Muscle layer of colon (tissue), 2 donors: Measurements from ENCODE around the gene GPC6.

ENCODE experiments used
- H3K27ac ChIP-seq: one replicate; pipeline ENCODE4 v1.7.0; 2013; ENCODE audit warnings: low read depth, mild to moderate bottlenecking, low read length, moderate library complexity
- H3K27me3 ChIP-seq, 2 donors: one replicate each; pipeline ENCODE4 v1.7.0; 2013; ENCODE audit warnings: low read length in 2 of 2, mild to moderate bottlenecking in 2 of 2; ENCODE audit not compliant: insufficient read depth in 2 of 2, control insufficient read depth in 1 of 2
- H3K36me3 ChIP-seq: one replicate; pipeline ENCODE4 v1.7.0; 2013; ENCODE audit warnings: mild to moderate bottlenecking, low read length; ENCODE audit not compliant: insufficient read depth
- H3K4me1 ChIP-seq: one replicate; pipeline ENCODE4 v1.7.0; 2013; ENCODE audit warnings: mild to moderate bottlenecking, low read length; ENCODE audit not compliant: insufficient read depth
- H3K4me3 ChIP-seq, 2 donors: one replicate each; pipeline ENCODE4 v1.7.0; 2013; ENCODE audit warnings: low read length in 2 of 2, low read depth in 1 of 2, mild to moderate bottlenecking in 1 of 2, moderate library complexity in 1 of 2
- H3K9ac ChIP-seq: one replicate; pipeline ENCODE4 v1.7.0; 2013; ENCODE audit warnings: low read length
- H3K9me3 ChIP-seq: one replicate; pipeline ENCODE4 v1.7.0; 2013; ENCODE audit warnings: mild to moderate bottlenecking, low read length
- donor health status: abdominal sarcoma.
- donor health status: Adenocarcinoma of cecum.

GPC6 gene

DNA sequence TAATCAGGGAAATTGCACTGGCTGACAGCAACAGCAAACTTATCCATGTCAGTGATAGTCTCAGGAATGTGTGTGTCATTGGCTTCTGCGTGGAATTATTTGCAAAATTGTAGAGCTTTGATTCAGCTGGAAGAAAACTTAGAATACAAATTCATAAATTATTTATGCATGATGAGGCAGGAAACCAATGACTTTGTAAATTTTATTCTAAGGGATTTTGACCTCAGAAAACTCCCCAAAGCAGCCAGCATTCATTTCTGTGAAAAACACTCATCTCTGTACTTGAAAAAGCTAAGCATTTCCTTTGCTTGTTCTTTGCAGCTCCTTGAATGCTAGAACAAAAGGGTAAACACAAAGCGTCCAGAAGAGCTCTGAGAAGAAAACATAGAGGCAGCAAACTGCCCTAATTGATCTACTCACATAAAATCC, 1090.5 kb downstream of the GPC6 start:
- no peaks in the 10 kb centered on the region for H3K27me3 ChIP-seq
- no peak overlapping the region for H3K27ac ChIP-seq
- H3K9ac ChIP-seq = no peak overlapping the region

DNA sequence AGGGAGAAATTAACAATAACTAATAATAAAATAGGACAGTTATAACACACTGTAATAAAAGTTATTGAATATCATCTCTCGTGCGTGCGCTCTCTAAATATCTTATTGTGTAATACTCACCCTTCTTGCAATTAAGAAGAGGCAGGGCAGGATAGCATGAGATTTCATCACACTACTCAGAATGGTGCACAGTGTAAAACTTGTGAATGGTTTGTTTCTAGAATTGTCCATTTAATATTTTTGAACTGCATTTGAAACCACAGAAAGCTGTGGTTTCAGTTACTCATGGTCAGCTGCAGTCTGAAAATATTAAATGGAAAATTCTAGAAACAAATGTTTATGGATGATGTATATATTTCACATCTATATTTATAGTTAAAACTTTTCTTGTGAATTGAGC, 1091.8 kb downstream of the GPC6 start:
- H3K4me1 ChIP-seq = no peaks in the 10 kb centered on the region
- no peak overlapping the region for H3K9ac ChIP-seq
- no peaks in the 10 kb centered on the region for H3K27me3 ChIP-seq
- no peaks in the 10 kb centered on the region for H3K9me3 ChIP-seq
- H3K27ac ChIP-seq = no peak overlapping the region
- no peak overlapping the region for H3K4me3 ChIP-seq
- no peaks in the 10 kb centered on the region for H3K36me3 ChIP-seq

More for the DNA sequence above, 1090.5 kb downstream of the GPC6 start:
- H3K9me3 ChIP-seq = no peaks in the 10 kb centered on the region
- no peaks in the 10 kb centered on the region for H3K36me3 ChIP-seq
- H3K4me3 ChIP-seq = no peak overlapping the region
- no peaks in the 10 kb centered on the region for H3K4me1 ChIP-seq

DNA sequence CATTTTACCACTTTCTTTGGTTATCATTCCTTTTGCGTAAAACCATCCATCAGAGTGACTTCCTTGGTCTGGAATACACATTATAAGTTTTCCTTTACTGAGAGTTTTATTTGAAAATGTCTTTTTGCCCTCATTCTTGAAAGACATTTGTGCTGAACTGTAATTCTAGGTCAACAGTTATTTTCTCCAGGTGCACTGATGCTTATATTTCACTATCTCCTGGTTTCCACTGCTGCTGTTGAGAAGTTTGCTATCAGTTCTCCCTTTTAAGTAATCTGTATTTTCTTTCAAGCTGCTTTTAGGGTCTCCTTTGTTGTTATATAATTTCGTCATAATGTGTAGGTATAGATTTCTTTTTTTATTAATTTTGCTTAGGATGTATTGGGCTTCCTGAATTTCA, 1092.9 kb downstream of the GPC6 start:
- no peaks in the 10 kb centered on the region for H3K9me3 ChIP-seq
- H3K9ac ChIP-seq = no peak overlapping the region
- no peak overlapping the region for H3K4me3 ChIP-seq
- H3K4me1 ChIP-seq = no peaks in the 10 kb centered on the region
- H3K27ac ChIP-seq = no peak overlapping the region
- no peaks in the 10 kb centered on the region for H3K36me3 ChIP-seq
- H3K27me3 ChIP-seq = no peaks in the 10 kb centered on the region

DNA sequence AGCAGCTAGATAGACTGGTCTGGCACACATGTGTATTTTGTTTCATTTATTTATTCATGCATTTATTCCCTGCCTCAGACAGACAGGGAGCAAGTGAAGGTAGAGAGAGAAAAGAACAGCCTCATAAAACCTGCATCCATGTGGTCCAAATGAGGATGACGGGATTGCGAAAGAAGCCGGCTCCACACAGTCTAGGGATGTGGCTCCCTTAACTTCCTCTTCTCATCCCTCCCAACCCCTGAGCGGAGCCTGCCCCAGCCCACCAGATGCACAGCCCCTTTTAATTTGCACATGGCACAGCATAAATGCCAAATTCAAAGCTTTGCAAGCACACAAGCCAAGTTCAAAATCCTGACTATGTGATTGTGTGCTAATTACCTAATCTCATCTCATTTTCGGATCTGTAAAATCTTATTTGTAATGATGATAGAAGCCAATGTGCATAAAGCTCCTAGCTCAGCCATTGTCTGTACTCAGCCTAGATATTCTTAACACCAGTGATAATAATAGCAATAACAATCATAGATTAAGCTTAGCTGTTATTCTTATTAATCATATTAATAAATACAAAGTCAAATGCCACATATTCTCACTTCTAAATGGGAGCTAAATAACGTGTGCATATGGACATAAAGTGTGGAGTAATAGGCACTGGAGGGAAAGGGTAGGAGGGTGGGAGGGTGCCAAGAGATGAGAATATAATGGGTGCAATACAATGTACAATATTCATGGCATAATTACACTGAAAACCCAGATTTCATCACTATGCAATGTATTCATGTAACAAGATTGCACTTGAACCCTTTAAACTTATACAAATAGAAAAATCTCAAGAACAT, 1096.5 kb downstream of the GPC6 start:
- Histone ChIP-seq H3K4me1 (no peaks in the 10 kb centered on the region), H3K4me3 (no peak overlapping the region), H3K9ac (no peak overlapping the region), H3K36me3 (no peaks in the 10 kb centered on the region), H3K27me3 (no peaks in the 10 kb centered on the region), H3K27ac (no peak overlapping the region), H3K9me3 (no peaks in the 10 kb centered on the region)

DNA sequence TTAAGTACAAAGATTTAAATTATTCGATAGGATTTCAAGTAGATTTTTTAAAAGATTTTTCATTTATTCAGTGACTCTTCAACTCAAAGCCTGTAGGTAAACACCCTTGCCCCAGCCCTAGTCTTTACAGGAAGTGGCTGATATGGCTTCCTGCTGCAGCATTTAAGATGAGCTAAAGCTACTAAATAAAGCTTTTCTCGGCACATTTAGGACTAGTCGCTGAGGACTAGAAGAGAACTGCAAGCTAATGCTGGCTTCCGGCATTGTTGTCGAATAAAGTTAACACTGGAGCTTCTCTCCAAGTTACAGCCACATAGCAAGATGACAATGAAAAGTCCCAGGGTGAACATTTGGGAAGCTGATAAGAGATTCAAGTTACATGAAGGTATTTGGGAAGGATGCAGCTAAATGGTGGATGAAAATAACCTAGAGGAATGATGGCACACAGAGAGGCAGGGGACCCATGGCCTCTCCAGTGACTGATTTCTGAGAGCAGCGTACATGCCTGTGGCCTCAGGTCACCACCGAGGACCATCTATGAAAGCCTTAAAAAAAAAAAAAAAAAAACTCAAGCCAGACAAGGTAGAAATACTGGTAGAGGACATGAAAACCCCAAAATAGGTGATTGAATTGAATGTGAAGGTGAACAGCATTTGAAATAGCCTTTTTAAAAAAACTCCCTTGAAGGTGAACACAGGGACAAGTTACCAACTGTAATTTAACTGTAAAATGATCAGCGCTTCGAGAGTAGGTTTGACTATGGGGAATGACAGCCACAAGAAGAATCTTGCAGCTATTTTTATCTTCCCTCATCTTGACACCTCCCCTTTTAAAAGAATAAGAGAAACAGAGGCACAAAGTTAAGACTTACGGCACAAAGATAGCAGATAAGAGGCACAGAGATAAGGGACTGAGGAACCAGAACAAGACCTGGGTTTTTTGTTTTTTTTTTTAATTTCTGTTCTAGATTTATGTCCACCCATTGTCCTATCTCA, 1097.5 kb downstream of the GPC6 start:
- Histone ChIP-seq H3K36me3 (no peaks in the 10 kb centered on the region), H3K4me1 (peaks cover under 1% of the 10 kb centered on the region), H3K27me3 (no peaks in the 10 kb centered on the region), H3K9me3 (no peaks in the 10 kb centered on the region), H3K27ac (no peak overlapping the region), H3K9ac (no peak overlapping the region), H3K4me3 (no peak overlapping the region)

DNA sequence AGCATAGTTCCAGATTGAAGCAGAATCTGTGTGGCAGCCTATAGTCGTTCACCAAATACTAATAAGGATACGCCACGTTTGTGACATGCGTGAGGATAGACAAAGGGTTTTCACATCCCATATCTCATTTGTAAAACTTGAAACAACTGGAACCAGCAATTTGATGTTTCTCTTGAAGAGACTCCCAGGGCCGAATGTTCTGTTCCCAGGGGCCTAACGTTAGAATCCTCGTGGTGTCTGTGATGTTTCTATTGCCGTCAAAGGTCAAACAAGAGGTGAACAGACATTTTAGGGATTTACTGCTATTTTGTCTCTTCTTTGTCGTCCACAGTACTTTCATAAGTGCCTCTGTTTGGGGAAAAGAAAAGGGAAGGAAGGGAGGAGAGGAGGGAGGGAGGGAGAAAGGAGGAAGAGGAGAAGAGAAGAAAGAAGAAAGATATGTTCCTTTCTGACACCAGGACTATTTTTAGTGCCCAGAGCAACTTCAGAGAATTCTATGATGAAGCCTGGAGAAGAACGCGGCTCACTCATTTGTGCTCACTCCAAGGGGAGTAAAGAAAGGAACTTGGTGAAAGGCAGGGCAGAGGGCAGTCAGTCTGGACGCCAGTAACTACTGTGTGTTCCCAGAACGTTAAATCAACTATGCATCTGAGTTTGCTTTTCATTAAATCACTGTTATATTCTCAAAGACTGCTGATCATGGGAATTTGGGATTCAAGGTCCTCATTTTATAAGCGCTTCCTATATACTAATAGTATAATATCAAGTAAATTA, 1098.3 kb downstream of the GPC6 start:
- H3K27ac ChIP-seq = no peak overlapping the region
- H3K9ac ChIP-seq = no peak overlapping the region
- peaks cover 9% of the 10 kb centered on the region for H3K4me1 ChIP-seq
- H3K27me3 ChIP-seq = no peaks in the 10 kb centered on the region
- H3K36me3 ChIP-seq = no peaks in the 10 kb centered on the region
- no peaks in the 10 kb centered on the region for H3K9me3 ChIP-seq
- no peak overlapping the region for H3K4me3 ChIP-seq

DNA sequence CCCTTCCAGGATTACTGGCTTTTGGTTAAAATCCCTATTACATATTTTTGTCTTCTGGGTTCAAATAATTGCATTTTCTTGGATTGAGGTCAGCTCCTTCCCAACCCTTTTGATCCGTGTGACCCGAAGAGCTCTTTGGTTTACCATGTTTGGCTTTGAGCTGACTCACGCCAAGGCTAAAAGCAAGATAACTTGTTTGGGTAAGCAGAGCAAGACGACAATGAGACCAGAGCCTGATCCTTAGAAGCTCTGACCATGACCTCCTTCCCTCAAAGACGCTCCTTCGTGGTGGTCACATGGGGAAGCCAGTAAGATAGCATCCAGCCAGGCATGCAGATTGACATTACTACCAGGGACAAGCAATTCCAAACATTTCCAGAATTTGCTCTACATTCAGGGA, 1099.0 kb downstream of the GPC6 start:
- Histone ChIP-seq H3K27ac (no peak overlapping the region), H3K4me1 (peaks cover 16% of the 10 kb centered on the region), H3K9ac (no peak overlapping the region), H3K27me3 (no peaks in the 10 kb centered on the region), H3K36me3 (no peaks in the 10 kb centered on the region), H3K4me3 (no peak overlapping the region), H3K9me3 (no peaks in the 10 kb centered on the region)

DNA sequence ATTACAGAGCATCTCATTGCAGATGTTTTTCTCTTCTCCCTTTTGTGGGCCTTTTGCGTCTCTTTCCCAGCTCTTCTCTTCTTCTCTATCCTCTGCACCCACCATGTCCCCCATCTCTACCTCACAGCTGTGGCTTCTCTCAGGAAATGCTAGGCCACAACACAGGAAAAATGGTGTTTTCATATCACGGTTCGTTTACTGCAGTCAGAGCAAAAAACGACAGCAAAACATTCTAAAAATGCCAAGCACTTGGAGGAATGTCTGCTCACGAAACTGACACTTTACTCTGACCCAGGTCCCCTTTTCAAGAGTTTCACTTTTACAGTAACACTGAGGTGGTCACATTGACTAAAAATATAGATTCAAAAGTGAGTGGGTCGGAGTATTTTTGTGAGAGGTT, 1100.7 kb downstream of the GPC6 start:
- Histone ChIP-seq H3K9me3 (no peaks in the 10 kb centered on the region), H3K4me3 (no peak overlapping the region), H3K36me3 (no peaks in the 10 kb centered on the region), H3K4me1 (peaks cover 25% of the 10 kb centered on the region), H3K27me3 (no peaks in the 10 kb centered on the region), H3K27ac (no peak overlapping the region), H3K9ac (no peak overlapping the region)

DNA sequence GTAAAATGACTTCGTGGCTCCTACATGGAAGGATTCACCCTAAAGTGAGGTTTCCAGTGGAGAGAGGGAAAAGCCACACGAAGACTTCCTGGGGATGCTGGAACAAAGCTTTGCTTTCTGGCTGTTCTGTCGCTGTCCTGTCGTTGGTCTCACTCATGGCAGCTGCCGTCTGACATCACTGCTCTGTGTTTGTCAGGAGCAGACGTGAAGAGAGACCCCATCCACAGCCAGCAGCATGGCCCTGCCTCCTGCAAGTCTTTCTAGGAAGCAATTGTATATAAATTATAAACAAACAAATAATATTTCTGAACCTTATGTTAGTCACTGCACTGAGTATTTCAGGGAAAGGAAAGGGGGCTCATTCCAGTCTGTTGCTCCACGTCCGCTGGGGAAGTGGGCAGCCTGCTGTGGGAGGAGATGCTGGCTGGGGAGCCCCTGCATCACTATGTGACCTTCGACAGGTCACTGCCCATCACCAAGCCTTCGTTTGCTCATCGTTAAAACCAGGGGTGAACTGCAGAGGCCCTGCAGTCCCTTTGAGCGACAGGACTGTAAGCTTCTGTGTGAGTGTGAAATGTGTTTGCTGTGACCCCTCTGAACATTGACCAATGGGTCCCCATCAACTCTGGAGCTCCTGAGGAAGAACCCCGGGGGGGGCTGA, 1101.9 kb downstream of the GPC6 start:
- Histone ChIP-seq H3K9ac (no peak overlapping the region), H3K9me3 (no peaks in the 10 kb centered on the region), H3K27me3 (no peaks in the 10 kb centered on the region), H3K36me3 (no peaks in the 10 kb centered on the region), H3K4me1 (peaks cover 37% of the 10 kb centered on the region), H3K27ac (no peak overlapping the region), H3K4me3 (no peak overlapping the region)

DNA sequence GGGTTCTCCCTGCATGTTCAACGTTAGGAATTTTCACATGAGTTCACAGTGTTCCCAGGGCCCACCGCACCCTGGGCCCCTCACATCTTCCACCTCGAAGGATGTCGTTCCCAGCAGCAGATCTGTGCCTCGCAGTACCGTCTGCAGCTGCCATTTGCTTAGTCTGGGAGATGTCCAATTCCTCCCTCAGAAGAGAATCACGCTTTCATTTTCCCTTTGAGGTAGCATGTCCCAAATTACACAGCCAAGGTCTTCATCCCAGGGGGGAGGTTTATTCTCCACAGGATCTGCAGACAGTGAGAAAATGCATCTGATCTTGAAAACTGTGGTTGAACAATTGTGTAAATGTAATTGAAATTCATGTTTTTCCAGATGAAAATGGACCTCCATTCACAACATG, 1102.7 kb downstream of the GPC6 start:
- no peaks in the 10 kb centered on the region for H3K9me3 ChIP-seq
- H3K4me1 ChIP-seq = peaks cover 44% of the 10 kb centered on the region
- H3K9ac ChIP-seq = no peak overlapping the region
- H3K27ac ChIP-seq = no peak overlapping the region
- H3K36me3 ChIP-seq = no peaks in the 10 kb centered on the region
- no peak overlapping the region for H3K4me3 ChIP-seq
- no peaks in the 10 kb centered on the region for H3K27me3 ChIP-seq
